GM19372 (cell line): ENCODE data around the gene SARDH.
"Not testable (repeated sequence)": the region's sequence is repeated elsewhere in the genome, so short reads cannot be mapped to it uniquely, and the experiment has no call there.

Experiments used
- ATAC-seq: cut with Tn5 transposase; IDR thresholded peaks from one replicate; pipeline ENCODE4 v1.9.1; 2021; ENCODE audit warnings: mild to moderate bottlenecking, low read depth, moderate library complexity; ENCODE audit not compliant: unreplicated experiment

The SARDH gene

GRCh38 chr9:133761641-133762248 is 23.6 kb upstream of the SARDH start:
- no peak for ATAC-seq

DNA sequence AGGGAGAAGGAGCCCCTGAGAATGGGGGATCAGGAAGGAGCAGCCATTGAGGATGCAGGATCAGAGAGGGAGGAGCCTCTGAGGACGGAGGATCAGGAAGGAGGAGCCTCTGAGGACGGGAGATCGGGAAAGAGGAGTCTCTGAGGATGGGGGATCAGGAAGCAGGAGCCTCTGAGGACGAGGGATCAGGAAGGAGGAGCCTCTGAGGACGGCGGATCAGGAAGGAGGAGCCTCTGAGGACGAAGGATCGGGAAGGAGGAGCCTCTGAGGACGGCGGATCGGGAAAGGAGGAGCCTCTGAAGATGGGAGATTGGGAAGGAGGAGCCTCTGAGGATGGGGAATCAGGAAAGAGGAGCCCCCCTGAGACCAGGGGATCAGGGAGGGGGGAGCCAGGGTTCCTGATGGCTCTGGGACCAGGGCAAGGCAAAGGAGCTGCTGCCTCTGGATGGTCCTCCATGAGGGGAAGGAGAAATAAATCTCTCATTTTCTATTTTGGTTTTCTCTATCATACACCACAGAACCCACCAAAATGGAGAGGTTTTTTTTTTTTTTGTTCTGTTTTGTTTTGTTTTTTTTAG is 22.6 kb upstream of the SARDH start:
- no peak for ATAC-seq

- no peak for ATAC-seq
Measured at GRCh38 chr9:133759946-133760345, 21.8 kb upstream of the SARDH start.

- ATAC-seq, result no peak
Measured at GRCh38 chr9:133759146-133759900, 21.2 kb upstream of the SARDH start.

DNA sequence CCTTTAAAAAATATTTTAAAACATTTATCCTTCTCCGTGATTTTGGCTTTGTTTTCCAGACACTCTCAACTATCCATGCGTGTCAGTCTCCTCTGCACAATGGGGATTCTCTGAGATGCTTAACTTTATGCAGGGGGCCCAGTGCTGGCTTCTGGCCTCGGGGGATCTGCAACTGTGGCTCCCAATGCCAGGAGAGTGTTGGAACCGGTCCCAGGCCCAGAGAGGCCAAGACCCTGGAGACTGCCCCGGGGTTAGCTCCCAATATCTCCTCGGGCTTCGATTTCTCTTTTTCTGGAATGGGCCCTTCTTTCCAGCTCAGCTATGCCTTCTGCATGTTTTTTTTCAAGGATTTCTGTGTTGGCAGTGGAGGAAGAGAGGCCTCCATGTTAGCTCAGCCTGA is 20.1 kb upstream of the SARDH start:
- ATAC-seq, result no peak

DNA sequence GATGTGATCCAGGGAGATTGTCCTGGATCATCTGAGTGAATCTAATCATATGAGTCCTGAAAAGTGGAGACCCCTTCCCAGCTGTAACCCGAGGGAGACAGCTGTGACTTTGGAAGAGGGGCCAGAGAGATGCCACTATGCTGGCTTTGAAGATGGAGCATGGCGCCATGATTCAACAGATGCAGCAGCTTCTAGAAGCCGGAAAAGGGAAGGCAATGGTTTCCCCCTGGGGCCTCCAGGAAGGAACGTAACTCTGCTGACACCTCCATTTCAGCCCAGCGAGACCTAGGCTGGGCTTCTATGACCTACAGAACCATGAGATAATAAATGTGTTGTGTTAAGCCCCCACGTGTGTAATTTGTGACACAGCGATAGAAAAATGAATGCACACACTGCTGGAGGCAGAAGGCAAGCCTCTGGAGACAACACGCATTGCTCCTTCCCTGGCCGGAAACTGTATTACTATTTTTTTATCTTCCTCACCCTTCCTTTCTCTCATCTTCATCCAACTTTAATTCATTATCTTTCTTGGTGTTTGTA is 16.6 kb upstream of the SARDH start:
- ATAC-seq, result no peak

- no peak for ATAC-seq
Measured at GRCh38 chr9:133754187-133754586, 16.0 kb upstream of the SARDH start.

- ATAC-seq, result no peak
Measured at GRCh38 chr9:133752739-133753446, 14.7 kb upstream of the SARDH start.

DNA sequence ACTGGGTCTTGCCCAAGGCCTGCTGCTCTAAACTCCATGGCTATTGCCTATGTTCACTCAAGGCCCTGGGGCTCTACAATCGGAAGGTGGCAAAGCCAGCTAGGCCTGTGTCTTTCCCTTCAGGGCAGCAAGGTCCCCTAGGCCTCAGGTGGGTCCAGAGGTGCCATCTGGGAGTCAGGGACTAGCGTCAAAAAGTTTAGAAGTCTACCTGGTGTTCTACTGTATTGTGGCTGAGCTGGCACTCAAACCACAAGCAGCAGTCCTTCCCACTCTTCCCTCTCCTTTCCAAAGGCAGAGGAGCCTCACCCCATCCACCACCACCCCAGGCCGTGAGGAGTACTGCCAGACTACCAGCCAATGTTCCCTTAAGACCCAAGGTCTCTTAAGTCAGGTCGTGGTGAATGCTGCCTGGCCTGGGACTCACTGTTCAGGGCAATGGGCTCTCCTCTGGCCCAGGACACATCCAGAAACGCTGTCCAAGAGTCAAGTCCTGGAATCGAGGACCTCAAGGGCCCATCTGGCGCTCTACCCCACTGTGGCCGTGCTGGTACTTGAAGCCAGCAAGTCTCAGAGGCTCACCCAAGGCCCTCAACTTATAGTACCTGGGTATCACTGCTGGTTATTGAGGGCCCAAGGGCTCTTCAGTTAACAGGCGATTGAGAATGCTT is 13.0 kb upstream of the SARDH start:
- ATAC-seq, result no peak

DNA sequence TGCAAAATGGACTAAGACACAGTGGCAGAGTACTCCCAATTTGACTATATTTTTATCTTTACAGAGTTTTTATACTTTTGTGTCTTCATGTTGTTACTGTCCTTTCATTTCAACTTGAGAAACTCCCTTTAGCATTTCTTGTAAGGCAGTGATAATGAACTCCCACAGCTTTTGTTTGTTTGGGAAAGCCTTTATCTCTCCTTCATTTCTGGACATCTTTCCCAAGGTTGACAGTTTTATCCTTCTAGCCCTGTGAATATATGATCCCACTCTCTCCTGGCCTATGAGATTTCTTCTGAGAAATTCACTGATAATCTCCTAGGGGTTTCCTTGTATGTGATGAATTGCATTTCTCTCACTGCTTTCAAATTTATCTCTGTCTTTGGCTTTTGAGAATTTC is 9.2 kb upstream of the SARDH start:
- no peak for ATAC-seq

- ATAC-seq, result not testable (repeated sequence)
Measured at GRCh38 chr9:133744528-133744927, 6.4 kb upstream of the SARDH start.

DNA sequence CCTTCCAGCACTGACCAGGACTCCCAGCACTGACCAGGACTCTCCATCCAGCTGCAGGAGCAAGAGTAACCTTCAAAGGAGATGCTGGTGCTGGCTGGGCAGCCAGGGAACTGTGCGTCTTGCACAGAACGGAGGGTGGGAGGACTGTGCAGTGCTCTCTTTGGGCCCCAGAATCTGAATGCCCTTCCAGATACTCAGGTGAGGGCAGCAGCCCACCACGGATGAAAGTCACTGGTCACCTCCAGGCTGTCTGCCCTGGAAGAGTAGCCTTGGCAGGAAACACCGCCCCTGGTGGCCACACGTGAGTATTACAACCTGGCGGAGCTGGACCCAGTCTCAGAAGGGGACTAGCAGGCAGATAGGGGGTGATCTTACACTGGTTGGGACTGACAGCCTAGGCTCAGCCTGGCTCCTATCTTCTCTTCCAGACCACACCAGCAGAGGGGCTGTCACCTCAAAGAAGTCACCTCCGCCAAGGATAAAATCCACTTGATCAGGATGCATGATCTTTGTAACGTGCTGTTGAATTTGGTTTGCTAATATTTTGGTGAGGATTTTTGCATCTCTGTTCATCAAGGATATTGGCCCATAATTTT is 4.8 kb upstream of the SARDH start:
- ATAC-seq, result no peak

- no peak for ATAC-seq
Measured at GRCh38 chr9:133742251-133742650, 4.1 kb upstream of the SARDH start.

DNA sequence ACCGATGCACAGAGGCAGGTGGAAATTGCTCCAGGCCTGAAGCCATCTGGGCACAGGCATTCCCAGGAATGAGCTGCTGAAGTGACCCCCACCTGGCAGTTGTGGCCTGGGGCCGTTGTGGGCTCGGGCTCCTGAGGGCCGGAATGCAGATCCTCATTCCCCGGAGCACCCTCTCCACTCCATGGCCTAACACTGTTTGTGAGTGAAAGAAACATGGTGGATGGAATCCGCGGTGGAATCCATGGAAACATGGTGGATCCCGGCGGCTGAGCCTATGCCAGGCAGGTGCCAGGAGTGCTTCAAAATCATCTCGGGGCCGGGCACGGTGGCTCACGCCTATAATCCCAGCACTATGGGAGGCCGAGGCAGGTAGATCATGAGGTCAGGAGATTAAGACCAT is 3.6 kb upstream of the SARDH start:
- ATAC-seq, result no peak

DNA sequence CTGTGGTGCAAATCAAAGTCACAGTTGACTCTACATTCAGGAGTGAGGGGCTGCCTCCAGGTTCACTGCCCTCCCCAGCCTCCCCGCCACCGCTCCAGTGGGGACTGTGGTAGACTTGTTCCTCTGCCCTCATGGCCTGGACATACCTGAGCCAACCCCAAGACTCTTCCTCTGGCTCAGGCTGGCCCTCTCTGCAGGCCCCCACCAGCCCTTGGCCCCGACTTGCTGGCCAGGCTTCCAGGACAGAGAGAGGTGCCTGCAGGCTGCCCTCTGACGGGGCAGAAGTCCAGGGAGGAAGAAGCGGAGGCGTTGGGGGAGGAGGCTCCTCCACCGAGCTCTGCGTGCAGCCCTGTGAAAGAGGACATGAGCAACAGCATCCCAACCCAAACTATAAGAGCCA is 2.8 kb upstream of the SARDH start:
- no peak for ATAC-seq

DNA sequence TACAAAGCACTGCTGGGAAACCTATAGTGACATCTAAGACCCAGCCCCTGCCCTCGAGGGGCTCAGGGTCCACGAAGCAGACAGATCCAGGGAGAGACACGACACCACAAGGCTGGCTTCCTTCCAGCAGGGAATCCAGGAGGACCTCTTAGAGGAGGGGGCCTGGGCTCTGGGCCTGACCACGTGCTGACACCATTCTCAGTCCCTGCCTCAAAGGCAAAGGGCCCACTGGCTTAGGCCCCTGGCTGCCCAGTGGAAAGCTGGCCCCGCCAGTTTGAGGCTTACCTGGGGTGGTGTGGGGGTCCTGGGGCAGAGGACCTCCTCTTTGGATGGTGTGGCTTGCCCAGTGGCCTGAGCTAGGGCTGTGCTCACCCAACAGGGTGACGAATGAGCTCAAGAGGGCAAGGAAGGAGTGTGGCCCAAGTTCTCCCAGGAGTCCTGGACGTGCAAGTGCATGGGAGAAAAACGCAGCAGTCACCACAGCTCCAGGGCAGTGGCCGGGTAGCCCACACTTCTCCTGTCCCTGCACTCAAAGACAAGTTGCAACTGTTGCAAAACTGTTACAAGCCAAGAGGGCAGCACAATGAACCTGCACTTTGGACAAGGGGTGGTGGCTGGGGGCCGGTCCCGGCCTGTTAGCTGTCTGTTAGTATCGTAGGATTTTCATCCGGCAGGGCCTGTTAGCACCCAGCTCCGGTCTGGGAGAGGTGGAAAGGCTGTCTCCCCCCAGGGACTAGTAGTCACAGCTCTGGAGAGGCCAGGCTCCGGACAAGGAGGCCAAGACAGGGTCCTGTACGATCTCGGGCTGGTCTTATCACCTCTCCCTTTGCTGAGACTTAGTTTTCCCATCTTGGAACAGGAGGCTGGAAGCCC is 1.5 kb upstream of the SARDH start:
- no peak for ATAC-seq

DNA sequence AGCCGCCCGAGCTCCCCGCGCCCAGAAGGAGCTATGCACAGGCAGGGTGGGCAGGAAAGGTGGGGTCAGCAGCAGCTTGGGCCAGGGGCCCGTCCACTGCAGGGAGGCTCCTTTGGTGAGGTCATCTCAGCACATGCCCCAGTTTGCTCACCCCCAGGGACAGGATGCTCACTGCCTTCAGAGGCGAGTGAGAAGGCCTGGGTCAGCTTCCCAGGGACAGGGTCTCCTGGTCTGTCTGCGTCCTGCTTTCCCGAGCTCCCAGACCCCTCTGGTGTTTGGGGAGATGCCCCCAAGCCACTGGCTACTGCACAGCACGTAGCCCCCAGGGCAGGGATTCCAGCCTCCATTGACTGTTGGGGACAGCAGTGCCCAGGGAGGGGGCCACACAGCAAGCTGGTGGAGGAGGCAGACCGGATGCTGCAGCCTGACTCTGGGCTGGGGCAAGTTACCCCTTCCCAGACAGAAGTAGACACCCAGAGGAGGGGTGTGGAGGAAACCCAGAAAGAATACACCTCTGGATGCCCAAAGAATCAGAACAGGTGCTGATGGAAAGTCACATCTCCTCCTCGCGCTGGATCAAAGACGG is 581 bp upstream of the SARDH start:
- no peak for ATAC-seq

DNA sequence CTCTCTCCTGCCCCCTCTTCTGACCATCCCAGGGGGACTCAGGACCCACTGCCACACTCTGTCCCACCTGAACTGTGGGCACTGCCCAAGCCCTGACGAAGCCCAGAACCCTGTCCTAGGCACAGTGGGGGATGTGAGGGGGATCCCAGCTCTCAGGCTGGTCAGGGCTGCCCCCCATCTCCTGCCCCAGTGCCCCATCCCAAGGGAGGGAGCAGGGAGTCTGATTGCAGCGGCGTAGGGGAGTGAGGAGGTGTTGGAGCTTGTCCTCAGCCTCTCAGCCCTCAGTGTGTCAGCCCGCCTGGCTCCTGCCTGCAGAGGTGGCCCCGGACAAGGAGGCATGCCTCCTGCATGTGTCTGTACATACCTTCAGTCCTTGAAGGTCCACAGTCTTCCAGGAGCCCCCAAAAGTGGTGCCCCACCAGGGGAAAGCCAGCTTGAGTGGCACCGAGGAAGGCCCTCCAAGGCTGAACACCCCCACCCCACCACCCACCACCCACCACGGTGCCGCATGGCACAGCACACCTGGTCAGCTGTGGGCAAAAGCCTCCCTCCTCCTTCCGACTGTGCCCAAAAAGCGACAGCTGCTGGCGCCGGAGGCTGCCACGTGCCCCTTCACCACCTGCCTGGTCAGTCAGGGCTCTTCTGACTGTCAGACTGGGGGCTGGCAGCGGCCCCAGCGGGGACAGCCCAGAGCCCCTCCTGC is 930 bp downstream of the SARDH start:
- ATAC-seq, result no peak
